Activated CD8-positive, alpha-beta memory T cell treated with anti-CD3 and anti-CD28 coated beads for 24 hours (primary cell): Measurements from ENCODE around the gene MKNK1.

ENCODE experiments used
- DNase-seq: peaks from one replicate; pipeline ENCODE4 v3.0.0-alpha.2; 2020

The MKNK1 gene

GRCh38 chr1:46557403-46557802 is 46.7 kb downstream of the MKNK1 start:
- no peak for DNase-seq

GRCh38 chr1:46556822-46557221 is 47.2 kb downstream of the MKNK1 start:
- no peak for DNase-seq

DNA sequence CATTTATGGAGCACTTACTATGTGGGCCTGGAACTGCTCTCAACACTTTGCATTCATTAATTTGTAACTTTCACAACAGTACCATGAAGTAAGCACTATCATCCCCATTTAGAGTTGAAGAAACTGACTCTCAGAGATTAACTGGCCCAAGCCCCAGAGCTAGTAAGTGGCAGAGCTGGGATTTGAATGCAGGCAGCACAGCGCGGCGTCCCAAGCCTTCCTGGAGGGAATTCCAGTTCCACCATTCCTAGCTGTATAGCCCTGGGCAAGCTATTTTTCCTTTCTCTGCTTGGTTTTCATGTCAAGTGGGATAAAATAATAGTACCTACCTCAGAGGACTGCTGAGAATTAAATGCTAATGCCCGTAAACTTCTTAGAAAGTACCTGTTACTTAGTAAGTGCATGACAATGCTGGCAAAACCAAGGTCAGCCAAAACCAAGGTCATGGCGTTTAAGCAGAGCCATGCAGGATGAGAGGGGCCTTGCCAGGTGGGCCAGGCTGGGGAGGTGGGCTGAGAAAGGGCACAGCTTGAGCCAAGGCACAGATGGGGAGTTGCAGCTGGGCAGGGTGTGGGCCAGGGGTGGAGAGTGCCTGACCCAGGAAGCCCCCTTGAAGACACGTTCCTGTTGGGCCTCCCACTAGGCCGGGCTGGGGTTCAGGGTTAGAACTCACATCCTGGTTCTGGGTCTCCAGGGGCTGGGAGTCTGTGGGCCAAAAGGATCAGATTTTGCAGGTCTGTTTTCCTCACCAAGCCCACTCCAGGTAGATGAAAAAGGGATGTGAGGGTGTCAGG is 48.0 kb downstream of the MKNK1 start:
- DNase-seq = no peak

GRCh38 chr1:46554597-46555381 is 49.3 kb downstream of the MKNK1 start:
- no peak for DNase-seq

DNA sequence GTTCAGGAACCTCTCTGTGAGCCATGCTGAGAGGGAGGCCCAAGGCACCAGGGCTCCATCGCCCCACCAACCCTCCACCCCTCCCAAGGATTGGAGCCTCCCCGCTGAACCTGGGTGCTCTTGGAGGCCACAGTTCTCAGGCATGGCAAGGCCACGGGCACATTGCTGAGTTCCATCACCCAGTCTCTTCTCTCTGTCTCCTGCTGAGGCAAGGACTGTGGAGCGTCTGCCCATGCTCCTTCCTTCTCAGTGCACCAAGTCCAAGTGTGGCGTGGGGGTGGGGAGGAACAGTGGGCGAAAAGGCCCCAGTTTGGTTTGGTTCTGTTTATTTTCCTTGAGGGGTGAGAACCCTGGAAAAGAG is 49.9 kb downstream of the MKNK1 start:
- no peak for DNase-seq

DNA sequence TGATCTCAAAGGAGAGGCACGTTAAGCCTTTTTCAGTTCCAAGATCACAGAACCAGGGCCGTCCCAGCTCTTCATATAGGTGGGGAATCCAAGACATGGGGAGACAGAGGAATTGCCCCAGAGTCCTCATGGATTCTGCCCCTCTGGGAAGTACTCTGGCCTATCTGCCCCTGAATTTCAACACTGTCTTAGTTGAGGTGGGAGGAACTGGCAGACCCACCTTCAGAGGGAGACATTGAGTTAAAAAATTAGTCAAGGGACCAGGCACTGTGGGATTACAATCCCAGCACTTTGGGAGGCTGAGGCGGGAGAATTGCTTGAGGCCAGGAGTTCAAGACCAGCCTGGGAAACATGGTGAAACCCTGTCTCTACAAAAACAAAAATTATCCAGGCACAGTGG is 50.6 kb downstream of the MKNK1 start:
- DNase-seq = no peak

GRCh38 chr1:46552357-46553237 is 51.5 kb downstream of the MKNK1 start:
- DNase-seq = no peak

GRCh38 chr1:46551597-46552095 is 52.4 kb downstream of the MKNK1 start, which contains the start of gene KNCN:
Gene KNCN (minus strand): TSS chr1:46551647. CDS start chr1:46551215, 432 bp downstream.
- DNase-seq = no peak

- no peak for DNase-seq
Observed at GRCh38 chr1:46550751-46551231, 53.3 kb downstream of the MKNK1 start.

DNA sequence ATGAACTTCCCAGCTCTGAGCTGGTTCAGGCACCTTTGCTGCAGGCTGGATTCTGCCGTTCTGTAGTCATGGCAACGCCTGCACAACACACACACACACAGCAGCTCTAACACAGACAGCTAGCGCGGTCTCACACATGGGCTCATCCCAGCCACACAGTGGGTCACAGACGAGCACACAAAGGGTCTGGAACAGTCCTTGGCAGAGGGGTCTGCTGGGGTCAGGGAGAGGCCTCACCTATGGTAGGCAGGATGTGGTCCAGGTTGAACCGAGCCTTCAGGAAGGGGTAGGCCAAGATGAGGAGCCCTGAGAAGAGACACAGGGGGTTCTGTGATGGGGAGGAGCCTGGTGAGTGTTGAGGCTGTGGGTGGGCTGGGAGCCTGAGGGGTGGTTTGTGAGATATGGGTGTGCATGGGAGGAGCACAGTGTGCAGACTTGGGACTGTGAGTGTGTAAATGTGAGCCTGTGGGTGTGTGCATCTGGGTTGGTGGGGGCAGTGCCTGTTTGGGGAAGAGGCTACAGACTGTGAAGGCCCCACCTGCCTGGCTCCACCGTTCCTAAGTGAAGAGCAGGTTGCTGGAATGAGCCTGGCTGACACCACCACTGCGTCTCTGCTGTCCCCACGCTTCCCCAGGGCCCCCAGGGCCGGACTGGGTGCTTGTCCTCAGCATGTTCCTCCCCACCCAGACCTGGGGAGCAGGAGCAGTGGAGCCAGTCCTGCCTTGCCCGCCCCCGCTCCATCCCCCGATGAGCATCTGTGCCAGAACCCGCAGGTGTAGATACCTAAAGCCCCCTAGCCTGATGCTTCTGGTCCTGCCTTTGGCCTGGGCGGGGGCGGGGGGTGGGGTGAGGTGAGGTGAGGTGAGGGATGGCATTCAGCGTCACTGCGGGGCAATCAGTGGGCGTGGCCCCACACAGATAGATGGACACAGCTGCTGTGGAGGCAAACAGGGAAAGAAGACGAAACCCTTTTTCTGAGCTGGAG is 54.1 kb downstream of the MKNK1 start:
- DNase-seq = peak; percentile 66

DNA sequence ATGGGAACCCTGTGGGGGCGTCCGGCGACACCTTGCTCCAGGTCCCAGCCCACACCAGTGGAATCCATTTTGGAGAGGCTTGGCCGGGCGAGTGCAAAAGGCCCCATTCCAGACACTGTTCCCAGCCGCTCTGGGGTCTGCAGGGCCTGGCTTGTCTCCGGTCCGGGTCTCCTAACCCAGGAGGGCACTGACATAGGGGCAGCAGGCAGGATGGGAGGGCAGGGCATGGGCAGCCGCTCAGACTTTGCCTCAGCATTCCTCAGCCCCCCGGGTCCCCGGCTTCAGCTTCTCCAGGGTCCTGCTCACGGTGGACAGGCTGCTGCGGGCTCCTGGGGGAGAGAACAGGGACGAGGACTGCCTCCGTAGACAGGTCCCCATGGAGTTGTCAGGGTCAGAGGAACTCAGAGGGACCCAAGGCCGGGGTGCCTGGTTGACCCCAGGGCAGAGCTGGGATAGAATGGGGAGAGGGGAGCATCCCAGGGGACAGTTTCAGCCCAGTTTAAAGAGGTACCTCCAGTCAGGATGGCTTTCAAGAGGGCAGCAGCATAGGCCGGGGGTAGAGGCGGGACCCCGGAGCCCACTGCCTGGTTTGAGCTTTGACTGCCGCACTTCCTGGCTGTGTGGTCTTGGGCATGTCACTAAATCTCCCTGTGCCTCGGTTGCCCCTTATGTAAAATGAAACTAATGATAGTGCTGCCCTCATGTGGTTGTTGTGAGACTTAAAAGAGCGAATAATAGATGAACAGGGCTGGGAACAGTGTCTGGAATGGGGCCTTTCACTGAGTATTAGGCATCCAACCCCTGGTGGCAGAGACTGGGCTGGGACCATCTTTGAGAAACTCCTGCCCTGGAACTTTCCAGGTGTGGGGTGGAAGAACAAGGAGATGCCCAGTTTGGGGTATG is 56.3 kb downstream of the MKNK1 start:
- DNase-seq = no peak

- DNase-seq = no peak
Observed at GRCh38 chr1:46546210-46546609, 57.9 kb downstream of the MKNK1 start.

- DNase-seq = no peak
Observed at GRCh38 chr1:46545784-46546183, 58.3 kb downstream of the MKNK1 start.

GRCh38 chr1:46544561-46545240 is 59.4 kb downstream of the MKNK1 start:
- DNase-seq = no peak

DNA sequence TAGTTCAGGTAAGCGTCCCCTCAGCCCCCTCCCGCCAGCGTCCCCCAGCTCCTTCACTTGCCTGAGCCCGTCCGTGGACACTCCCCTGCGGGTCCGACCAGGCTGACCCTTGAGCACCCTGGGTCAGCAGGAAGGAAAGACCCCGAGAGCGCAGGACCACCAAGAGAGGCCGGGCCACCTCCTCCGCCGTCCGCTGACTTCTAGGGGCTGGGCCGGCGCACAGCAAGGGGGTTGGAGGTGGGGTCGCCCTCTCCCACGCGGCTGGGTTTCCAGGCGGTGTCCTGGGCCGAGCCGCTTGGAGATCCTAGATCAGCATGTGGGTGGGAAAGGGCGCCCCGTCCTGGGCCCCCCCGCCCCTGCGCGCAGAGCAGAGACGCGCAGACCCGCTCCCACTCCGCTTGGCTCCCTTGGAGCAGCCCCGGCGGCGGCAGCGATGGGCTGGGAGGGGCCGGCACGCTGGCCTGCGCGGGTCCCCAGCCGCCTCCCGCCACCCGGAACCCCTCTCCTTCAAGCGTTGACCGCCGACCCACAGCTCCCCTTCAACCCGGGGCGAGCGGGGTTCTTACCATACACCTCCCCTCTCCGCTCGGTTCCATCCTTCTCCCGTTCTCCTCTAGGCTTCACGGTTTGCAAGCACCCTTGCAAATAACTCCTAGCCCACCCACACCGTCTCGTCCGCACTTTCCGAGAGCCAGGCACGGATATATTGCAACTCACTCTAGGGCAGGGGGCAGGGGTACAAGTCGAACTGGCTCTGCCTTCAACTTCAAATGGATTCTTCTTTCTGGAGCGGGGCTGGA is 60.1 kb downstream of the MKNK1 start:
- no peak for DNase-seq

GRCh38 chr1:46543382-46543760 is 60.7 kb downstream of the MKNK1 start:
- DNase-seq = no peak

DNA sequence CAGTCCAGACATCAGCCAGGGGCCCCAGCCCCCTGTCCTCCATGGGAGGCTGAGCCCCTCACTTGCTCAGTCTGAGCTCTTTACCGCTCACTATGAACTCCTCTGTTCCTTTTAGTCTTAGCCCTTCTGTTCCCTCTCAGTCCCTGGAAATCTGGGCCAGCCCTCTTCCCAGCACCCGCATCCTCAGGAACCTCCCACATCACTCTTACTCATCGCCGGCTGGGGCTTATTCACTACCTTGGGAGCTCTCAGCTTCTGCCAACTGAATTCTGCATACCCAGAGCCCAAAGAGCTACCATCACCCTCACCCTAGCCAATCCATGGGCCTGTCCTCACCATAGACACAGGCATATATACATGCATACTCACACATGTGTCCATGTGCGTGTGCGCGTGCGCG is 64.1 kb downstream of the MKNK1 start:
- no peak for DNase-seq

DNA sequence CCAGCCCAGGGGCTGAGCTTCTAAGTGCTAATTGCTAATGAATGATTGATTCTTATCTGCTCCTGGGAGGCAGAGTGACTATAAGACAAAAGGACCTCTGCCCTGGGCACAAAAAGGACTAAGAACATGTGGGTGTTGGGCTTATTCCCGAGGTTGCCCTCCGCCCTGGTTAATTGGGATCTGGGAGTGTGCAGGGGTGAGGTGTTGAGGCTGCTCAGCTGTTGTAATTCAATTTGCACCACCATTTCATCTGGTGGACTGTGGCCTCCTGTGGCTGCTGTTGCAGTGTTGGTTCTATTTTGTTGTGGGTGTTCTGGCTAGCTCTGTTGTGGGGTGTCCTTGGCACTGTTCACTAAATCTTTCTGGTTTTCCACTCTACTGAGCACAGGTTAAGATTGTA is 65.9 kb downstream of the MKNK1 start:
- no peak for DNase-seq

DNA sequence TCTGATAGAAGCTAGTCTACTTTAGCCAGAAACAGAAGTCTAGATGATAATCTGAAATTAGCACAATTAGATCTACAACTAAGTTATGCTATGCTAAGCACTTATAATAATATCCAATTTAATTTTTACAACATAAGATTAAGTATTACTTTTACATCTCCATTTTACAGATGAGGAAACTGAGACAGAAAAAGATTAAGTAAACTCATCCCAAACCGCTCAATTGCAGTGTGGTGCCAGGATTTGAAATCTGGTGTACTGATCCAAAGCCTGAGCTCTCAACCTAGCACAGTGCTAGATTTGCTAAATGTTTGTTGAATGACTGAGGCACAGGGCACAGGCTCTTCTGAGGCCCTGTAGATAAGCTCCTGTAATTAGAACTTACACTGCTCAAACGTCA is 66.4 kb downstream of the MKNK1 start:
- DNase-seq = no peak
